DMS53 treated with DMSO at 0.1 percent for 48 hours (cell line): ENCODE measurements around the gene NOP16.
A peak's percentile ranks its signal among the peaks of the same experiment; 100 is the strongest.
"Not testable (repeated sequence)": the region's sequence is repeated elsewhere in the genome, so short reads cannot be mapped to it uniquely, and the experiment has no call there.

ENCODE experiments used
- DNase-seq: peaks from one replicate; lab custom pipeline; 2025; ENCODE audit not compliant: unreplicated experiment; lab: John Stamatoyannopoulos, UW

Gene NOP16

DNA sequence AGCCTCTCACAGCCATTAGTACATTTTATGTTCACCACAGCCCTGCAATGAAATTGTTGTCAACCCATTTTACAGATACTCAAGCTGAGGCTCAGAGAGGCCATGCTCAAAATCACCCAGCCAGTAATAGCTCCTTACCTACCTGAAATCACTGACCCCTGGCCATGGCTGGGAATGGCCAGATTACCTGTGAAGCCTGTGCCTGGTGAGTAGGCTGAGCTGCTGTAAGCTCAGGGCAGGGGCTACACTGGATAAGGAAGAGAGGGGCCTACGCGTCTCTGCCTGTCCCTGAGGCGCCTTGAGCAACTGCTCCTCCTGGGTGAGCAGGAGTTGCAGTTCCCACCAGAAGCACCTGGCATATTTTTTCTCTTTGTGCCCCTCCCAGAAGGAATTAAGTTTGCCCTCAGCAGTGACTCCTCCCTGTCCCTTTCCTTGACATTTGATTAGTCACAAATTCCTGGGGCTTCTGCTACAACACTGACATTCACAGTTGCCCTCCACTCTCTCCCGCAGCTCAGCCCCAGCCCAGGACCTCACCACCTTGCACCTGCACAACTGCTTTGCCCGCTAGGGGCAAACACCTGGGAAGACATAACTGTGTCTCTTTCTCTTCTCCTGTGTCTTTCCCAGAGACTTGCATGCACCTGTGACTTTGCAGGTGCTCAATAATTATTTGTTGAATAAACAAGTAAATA, 22.2 kb upstream of the NOP16 start:
- no peak for DNase-seq

DNA sequence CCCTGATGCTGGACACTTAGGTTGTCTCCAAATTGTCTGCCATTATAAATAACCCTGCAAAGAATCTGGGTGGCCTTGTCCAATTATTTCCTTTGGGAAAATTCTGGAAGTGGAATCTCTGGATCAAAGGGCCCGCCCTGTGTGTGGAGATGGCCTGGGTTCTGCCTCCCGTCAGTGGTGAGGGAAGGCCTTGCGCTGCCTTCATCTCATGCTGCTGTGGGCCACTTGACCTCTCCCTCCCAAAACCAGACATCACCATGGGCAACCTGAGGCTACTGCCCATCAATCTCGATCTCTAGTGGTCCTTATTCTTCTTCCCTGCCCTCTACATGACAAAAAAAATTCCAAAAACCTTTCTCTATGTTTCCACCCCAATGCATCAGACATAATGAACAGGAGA, 21.4 kb upstream of the NOP16 start:
- DNase-seq = no peak

DNA sequence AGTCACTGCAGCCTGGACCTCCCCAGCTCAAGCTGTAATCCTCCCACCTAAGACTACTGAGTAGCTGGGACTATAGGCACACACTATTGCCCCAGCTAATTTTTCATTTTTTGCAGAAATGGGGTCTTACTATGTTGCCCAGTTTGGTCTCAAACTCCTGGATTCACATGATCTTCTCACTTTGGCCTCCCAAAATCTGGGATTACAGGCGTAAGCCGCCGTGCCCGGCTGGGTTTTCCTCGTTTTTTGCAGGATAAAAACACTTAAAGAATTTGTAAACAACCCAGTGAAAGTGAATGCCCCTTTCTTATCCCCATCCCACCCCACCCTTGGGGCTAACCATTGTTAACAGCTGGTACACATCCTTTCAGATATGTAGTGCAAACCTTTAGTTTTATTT, 20.2 kb upstream of the NOP16 start:
- DNase-seq = no peak

DNA sequence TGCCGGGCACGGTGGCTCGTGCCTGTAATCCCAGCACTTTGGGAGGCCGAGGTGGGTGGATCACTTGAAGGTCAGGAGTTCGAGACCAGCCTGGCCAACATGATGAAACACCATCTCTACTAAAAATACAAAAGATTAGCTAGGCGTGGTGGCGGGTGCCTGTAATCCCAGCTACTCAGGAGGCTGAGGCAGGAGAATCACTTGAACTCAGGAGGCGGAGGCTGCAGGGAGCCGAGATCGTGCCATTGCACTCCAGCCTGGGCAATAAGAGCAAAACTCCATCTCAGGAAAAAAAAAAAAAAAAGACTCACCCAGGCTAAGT, 19.8 kb upstream of the NOP16 start:
- DNase-seq = not testable (repeated sequence)

DNA sequence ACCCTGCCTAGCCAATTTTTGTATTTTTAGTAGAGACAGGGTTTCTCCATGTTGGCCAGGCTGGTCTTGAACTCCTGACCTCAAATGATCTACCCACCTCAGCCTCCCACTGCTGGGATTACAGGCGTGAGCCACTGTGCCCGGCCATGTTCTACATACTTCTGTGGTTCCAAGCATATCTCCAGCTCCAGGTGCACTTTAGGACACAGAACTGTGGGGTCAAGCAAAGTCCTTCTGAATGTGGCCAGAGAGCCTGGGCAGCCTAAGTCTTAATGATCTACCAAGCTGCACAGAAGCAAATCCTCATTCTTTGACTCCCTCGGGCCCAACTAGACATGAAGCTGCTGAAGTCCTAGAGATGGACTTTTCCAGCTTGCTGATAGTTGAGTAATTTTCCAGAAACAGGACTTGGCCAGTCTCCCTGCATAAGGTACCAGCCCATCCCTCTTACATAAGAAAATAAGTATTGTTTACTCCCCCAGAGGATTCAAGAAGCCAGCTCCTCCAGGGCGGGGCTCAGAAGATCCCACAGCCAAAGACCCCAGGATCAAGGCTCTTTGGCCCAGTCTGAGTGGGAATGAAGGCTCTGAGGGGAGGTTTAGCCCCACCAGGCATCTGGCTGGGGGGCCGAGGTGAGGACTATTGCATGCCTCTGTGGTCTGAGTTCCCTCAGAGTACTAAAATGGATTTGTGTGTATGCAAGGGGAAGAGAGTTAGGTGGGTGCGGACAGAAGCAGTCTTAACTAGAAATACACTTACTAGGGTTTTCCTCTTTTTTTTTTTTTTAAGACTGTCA, 19.3 kb upstream of the NOP16 start:
- no peak for DNase-seq

DNA sequence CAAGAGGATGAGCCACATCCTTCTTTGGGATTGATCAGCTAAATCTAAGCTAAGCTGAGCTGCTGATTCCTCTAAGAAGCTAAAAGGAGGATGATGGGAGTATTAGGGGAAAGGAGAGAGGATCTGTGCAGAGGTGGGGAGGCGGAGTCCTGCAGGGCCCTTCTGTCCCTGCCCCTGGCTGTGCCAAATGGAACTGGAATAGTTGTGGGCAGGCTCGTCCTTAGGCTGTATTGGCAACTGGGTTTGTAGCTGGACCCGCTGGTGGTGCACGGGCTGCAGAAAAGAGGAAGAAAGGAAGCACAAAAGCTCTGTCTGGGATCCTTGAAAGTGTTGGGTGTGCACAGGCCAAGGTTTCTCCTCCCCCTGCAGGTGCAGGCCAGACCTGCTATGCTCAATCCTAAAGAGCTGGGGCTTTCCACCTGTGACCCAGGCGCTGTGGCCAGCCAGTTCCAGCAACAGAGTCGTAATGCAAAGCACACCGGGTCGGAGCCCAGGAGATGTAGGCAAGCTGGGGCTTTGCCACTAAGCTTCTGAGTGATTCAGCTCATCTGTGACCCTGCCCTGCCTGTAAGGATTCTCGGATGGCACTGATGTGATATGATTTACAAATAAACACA, 18.1 kb upstream of the NOP16 start:
- DNase-seq = no peak

DNA sequence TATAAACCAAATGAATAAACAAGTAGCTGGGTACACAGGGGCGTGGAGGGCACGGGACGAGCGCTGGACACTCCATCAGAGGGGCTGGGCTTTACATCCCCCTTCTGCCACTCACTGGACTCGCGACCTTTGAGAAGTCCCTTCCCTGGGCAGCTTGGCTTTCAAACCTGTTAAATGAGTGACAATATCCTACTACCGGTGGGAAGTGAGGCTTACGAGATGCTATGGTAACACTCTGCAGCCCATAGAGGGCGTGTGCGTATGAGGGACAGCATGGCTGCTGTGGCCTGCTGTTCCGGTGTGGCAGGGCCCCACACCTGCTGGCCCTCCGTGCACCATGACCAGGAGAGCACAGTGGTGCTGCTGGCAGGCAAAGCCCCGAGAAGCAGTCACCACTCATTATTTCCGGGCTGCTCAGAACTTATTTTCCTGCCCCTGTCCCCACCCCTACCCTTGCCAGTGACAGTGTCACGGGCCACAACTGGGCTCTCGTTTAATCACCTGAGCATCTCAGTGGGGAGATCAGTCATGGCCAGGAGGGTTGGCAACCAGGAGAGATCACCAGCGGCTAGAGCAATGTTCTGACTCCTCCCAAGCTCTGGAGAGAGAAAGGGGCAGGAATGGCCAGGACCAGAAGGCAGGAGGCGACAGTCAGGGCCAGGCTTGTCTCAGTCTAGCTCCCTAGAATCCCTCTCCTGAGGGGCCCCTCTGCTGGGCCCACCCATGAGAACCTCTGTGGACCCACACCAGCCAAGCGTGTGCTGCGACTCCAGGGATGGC, 17.4 kb upstream of the NOP16 start:
- no peak for DNase-seq

DNA sequence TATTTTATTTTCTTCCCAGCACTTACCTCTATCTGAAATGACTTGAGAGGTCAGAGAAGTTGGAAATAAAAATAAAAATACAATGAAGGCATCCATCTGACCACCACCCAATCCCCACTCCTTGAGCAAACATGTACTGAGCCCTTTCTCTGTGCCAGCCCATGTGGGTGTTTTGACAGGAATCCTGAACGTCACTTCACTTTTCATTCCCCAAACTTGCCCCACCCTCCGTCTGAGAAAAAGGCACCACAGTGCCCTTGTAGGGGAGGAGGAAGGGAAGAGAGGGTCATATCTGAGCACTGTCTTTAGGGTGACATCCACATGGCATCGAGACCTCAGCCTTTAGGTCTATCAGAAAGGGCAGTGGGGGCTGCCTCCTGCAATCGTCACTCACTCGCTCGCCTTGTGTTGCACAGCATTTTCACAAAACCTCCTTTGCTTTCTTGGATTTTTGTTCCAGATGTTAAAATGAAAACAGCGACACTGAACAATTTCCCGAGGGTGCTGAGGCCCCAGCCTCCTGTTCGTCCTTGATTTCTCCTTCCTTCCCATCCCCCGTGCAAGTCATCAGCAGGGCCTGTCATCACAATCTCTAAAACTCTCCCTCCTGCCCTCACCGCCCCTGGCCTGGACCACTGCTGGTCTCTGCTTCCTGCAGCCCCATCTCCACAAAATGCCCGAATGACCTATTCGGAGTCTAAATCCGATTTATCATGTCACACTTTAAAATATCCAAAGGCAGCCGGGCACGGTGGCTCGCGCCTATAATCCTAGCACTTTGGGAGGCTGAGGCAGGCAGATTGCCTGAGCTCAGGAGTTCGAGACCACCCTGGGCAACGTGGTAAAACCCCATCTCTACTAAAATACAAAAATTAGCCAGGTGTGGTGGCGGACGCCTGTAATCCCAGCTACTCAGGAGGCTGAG, 13.1 kb upstream of the NOP16 start:
- DNase-seq = no peak

DNA sequence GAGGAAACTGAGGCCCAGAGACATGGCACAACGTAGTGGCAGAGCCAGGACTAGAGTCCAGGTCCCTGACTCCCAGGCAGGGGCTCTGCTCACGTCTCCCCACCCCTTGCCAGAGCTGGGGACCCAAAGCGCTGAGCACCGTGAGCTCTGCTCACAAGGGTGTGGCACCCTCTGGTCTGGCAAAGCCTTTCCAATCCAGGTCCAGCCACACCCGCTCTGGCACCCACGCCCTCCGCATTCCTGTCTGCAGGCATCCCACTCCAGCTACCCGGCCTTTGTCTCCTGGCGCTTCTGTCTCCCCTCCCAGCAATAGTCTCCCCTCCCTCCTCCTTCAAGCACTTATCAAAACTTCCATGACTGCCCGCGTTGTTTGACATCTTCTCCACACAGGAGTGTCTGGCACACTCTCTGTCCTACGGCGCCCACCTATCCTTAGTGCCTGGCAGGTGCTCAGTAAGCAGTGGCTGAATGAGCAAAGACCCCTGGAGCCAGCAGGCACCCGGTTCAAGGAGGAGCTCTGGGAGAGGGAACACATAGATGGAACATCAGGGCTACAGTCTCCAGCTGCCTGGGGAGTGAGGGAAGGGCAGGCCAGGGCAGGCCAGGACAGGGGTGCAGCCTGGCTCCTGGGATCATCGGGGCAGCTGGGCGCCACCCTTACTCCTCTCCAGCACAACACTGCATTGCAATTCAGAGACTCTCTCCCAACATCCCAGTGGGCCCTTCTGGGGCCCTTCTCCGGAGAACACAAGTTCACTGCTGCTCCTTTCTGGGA, 12.2 kb upstream of the NOP16 start:
- no peak for DNase-seq

DNA sequence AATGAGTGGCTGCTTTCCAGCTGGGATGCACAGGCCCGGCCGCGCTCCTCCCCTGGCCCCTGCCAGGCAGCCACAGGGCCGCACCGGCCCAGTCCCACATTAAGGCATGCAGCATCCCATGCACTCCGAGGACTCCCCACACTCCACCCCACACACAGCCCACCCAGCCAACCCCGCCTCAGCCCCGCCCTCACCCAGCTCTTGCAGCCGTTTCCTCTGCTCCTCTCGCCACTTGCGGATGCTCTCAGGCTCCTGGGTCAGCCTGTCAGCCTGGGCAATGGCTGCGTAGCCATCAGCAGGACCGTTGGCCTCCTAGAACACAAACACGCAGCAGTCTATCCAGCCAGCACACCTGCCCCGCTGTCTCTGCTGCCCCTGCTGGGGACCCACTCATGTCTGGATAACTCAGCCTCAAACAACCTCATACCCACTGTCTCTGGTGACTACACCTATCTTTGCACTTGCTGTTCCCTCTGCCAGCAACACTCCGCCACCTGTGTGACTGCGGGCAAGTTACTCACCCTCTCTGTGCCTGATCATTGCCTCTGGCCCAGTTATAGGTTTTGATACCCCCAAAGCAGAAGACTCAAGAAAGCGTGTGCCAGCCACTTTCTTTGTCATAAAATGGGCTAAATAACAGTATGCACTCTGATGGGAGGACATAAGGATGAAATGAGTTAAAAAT, 9.5 kb upstream of the NOP16 start:
- no peak for DNase-seq

DNA sequence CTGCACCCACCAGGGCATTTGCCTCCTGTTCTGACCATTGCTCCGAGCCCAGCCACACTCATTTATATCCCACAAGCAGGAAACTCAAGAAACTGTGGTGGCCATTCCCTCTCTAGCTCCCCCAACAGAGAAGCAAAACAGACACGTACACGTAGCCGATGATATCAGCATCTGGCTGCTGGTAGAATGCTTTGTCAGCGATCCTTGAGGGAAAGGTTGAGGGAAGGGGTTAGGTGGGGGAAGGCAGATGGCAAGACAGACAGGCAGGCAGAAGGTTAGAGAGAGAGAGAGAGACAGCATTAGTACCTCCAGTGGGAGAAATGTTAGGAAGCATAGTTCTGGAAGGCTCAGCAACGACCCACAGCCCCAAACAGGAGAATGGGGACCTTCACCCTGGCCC, 7.9 kb upstream of the NOP16 start:
- DNase-seq = no peak

DNA sequence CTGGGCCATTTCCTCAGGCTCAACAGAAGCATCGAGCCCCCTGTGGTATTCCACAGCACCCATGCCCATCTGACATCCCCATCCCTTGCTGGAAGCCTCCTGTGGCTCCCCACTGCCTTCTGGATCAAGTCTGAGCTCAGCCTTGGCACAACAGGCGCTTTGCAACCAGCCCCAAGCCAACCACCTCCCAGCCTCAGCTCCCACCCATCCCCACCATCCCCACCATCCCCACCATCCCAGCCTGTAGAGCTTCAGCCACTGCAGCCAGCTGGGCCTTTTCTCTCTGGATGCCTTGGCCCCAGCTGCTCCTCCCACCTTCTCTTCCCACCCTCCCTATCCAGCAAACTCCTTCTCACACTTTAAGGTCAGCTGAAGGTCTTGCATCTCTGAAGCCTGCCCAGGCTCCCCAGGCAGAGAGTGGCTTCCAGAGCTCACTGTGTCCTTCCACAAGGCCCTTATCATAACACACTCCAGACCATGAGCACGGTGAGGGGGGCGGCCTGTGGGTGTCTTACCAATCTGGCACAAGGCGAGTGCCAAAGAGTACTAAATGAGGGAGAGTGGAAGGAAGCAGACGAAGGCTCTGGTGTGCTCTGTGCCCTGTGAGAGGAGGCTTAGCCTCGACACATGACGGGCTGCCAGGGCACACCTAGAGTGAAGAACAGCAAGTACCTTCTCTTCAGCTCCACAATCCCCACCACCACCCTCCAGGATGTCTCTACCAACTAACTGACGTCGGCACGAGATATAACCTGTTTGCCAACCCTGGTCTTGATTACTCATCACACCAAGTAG, 6.7 kb upstream of the NOP16 start:
- DNase-seq = no peak

DNA sequence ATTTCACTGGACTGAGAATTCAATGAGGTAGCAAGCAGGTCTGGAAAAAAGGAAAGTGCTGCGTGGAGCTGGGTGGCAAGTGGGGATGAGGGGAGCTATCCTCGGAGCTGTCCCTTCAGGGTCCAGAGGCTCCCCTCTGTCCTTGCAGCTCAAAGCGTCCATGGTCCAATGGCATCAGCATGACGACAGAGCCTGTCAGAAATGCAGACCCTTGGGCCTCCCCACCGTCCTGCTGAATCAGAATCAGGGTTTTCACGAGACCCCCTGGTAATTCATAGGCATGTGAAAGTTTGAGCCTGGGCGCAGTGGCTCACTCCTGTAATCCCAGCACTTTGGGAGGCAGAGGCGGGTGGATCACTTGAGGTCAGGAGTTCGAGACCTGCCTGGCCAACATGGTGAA, 5.7 kb upstream of the NOP16 start:
- no peak for DNase-seq

DNA sequence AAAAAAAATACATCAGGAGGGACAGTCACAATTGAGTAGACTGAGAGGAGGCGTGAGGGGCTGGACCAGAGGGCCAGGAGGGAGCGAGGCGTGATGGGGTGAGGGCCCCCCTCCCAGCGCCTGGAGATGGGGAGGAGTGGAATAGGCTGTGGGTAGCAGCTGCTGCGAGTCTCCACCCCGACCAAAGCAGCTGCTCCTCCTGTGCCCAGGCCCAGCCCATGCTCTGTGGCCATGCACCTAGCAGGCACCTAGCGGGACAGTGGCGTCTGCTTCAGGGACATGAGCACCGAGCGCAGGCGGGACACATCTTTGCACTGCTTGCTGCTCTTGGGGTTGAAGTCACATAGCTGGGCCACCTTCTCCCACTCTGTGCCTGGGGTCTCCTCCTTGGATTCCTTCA, 4.1 kb upstream of the NOP16 start:
- DNase-seq = no peak

DNA sequence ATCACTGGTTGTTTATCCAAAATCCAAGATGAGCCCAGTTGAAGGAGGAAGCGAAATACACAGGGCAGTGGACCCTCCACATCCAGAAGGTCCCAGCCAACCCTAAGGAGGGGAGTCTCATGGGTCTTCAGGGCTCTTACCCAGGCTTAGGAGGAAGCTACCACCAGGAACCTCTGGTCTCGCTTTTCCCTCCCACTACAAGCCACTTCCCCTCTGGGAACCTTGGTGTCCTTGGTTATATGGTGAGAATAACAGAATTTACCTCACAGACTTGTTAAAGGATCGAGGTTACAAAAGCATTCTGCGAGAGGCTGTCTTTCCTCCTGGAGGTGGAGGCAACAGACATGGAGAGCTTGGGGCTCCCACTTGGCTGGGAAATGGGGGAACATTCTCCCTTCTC, 3.6 kb upstream of the NOP16 start:
- no peak for DNase-seq

DNA sequence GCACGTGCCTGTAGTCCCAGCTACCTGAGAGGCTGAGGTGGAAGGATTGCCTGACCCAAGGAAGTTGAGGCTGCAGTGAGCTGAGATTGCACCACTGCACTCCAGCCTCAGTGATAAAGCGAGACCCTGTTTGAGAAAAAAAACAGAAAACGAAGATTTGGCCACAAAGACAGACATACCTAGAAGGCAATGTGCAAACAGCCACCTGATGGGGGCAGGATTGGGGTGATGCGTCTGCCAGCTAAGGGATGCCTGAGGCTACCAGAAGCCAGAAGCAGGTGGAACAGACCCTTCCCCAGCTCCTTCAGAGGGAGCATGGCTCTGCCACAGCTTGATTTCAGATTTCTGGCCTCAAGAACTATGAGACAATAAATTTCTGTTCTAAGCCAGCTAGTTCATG, 3.1 kb upstream of the NOP16 start:
- DNase-seq = no peak

DNA sequence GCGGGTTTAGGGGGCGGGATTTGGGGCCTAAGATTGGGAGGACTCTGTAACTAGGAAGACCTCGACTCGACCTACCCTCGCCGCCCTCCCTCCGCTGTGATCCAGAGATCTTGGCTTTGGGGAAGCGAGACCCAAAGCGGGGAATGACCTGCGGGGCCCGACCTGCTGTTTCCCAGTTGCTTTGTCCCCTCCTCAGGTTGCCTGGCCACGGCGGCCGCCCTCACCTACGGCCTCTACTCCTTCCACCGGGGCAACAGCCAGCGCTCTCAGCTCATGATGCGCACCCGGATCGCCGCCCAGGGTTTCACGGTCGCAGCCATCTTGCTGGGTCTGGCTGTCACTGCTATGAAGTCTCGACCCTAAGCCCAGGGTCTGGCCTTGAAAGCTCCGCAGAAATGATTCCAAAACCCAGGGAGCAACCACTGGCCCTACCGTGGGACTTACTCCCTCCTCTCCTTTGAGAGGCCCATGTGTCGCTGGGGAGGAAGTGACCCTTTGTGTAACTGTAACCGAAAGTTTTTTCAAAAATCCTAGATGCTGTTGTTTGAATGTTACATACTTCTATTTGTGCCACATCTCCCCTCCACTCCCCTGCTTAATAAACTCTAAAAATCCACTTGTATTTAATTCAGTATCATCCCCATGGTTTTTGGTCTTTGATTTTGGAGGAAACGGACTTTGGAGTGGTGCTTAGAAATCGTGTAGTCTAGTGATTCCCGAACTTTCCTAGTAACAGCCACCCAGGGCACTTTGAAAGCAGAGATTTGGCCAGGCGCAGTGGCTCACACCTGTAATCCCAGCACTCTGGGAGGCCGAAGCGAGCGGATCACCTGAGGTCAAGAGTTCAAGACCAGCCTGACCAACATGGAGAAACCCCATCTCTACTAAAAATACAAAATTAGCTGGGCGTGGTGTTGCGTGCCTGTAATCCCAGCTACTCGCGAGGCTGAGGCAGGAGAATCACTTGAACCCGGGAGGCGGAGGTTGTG, 1.0 kb upstream of the NOP16 start:
- peak; percentile 76 for DNase-seq
